HG03064 (cell line): ENCODE data around the gene DNAJB1.
A peak's percentile ranks its signal among the peaks of the same experiment; 100 is the strongest.
"Not testable (repeated sequence)": the region's sequence is repeated elsewhere in the genome, so short reads cannot be mapped to it uniquely, and the experiment has no call there.

Source experiments
- ATAC-seq: cut with Tn5 transposase; IDR thresholded peaks from one replicate; pipeline ENCODE4 v1.9.1; 2021; ENCODE audit warnings: low read depth; ENCODE audit not compliant: unreplicated experiment

The DNAJB1 gene

DNA sequence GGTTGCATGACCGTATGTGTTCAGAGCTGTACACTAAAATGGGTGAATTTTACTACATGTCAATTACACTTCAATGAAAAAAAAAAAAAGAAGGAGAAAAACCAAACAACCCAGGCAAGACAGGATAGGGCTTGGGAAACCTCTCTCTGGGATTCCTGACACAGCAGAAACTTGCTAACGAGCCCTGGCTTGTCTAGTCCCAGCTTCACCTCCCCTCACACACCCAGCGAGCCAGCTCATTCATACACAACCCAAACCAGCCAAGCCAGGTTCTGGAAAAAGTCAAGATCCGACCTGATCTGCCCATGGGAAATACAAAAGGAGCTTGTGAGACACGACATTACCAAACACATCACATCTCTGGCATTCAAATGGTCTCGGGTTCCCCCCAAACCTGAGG is 7.5 kb upstream of the DNAJB1 start:
- no peak for ATAC-seq

DNA sequence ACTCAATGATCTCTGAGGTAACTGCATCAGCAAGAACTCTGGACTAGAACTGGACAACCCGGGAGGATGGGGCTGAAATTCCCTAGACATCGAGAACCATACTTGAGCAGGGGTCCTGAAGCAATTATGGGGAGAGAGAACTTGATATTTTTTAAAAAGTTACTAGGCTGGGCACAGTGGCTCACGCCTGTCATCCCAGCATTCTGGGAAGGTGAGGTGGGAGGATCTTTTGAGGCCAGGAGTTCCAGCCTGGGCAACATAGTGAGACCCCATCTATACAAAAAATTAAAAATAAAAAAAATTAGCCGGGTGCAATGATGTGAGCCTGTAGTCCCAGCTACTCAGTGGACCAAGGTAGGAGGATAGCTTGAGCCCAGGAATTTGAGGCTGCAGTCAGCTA is 2.3 kb upstream of the DNAJB1 start:
- no peak for ATAC-seq

- ATAC-seq = no peak
Measured at GRCh38 chr19:14519860-14520407, 1.7 kb upstream of the DNAJB1 start.

DNA sequence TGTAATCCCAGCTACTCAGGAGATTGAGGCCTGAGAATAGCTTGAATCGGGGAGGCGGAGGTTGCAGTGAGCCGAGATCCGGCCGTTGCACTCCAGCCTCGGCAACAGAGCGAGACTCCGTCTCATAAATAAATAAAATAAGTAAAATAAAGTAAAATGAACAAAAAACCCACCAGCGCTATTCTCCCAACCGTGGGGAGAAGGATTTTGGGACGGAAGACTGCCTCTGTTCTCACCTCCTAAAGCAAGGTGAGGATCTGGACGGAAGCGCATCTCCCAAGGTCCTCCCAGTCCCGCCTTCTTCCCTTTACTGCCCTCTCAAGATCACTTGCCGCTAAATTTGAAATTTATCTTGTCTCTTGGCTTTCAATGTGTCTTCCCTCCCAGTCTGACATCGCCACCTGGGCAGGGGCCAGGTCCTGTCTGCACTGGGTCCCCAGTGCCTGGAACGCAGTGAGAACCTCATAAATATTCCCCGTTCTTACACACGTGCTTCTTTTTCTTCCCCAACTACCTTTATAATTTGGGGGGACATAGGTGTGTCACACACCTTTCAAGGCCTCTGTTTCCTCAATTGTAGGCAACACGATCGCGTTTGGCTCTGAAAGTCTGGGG is 1.2 kb upstream of the DNAJB1 start:
- ATAC-seq = no peak

- ATAC-seq = peak; percentile 2
Measured at GRCh38 chr19:14517446-14517839, 754 bp downstream of the DNAJB1 start.

GRCh38 chr19:14516746-14517438 is 1.3 kb downstream of the DNAJB1 start:
- ATAC-seq = no peak

- no peak for ATAC-seq
Measured at GRCh38 chr19:14516048-14516534, 2.1 kb downstream of the DNAJB1 start.

- no peak for ATAC-seq
Measured at GRCh38 chr19:14515501-14516047, 2.6 kb downstream of the DNAJB1 start.

GRCh38 chr19:14514215-14514863 is 3.9 kb downstream of the DNAJB1 start:
- no peak for ATAC-seq

DNA sequence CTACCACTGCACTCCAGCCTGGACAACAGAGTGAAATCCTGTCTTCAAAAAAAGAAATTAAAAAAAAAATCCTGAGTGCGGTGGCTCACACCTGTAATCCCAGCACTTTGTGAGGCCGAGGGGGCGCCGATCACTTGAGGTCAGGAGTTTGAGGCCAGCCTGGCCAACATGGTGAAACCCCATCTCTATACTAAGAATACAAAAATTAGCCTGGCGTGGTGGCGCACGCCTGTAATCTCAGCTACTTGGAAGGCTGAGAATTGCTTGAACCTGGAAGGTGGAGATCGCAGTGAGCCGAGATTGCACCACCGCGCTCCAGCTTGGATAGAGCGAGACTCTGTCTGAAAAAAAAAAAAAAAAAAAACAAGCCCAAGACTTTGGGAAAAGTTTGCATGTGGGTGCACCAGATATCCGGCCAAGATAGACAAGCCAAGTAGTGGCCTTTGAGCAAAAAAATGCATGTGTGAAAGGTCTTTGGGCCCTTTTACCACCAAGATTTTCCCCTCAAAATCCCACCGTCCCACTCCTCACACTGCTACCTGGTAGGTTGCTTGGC is 5.7 kb downstream of the DNAJB1 start:
- no peak for ATAC-seq

DNA sequence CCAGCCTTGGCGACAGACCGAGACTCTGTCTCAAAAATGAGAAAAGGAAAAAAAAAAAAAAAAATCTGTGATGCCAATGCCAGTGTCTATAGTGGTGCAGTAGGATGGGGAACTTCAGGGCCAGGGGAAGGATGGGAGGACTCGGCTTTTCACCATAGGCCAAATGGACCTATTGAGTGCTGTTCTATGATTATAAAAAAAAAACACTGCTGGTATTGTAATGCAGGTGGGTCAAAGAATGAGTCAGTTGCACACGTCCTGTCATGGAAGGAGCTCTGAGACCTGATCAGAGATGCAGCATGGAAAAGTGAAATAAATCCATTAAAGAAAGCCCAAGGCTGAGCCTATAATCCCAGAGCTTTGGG is 7.0 kb downstream of the DNAJB1 start:
- ATAC-seq = no peak

DNA sequence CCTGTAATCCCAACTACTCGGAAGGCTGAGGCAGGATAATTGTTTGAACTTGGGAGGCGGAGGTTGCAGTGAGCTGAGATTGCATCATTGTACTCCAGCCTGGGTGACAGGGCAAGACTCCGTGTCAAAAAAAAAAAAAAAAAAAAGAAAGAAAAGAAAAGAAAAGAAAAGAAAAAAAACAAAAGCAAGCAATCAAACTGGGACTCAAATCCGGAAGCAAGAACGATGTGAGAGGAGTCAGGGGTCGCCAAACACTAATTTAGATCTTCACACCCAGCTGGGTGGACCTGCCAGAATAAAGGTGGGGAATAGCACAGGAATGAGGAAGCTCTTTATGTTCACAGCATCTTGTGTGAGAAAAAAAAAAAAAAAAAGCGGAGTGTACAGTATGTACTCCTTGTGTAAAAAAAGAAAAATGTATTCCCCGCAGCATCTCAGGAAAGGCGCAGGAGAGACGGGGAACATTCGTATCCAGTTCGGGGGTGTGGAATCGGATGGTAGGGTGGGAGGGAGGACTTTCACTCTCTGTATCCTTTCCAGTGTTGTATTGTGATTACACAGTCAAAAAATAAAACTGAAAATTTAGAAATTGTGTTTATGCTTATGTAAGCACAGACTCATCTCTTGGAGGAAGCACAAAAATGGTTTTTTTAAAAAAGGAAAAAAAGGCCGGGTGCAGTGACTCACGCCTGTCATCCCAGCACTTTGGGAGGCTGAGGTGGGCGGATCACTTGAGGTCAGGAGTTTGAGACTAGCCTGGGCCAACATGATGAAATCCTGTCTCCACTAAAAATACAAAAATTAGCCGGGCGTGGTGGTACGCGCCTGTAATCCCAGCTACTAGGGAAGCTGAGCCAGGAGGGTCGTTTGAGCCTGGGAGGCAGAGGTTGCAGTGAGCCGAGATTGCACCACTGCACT is 7.6 kb downstream of the DNAJB1 start:
- no peak for ATAC-seq

DNA sequence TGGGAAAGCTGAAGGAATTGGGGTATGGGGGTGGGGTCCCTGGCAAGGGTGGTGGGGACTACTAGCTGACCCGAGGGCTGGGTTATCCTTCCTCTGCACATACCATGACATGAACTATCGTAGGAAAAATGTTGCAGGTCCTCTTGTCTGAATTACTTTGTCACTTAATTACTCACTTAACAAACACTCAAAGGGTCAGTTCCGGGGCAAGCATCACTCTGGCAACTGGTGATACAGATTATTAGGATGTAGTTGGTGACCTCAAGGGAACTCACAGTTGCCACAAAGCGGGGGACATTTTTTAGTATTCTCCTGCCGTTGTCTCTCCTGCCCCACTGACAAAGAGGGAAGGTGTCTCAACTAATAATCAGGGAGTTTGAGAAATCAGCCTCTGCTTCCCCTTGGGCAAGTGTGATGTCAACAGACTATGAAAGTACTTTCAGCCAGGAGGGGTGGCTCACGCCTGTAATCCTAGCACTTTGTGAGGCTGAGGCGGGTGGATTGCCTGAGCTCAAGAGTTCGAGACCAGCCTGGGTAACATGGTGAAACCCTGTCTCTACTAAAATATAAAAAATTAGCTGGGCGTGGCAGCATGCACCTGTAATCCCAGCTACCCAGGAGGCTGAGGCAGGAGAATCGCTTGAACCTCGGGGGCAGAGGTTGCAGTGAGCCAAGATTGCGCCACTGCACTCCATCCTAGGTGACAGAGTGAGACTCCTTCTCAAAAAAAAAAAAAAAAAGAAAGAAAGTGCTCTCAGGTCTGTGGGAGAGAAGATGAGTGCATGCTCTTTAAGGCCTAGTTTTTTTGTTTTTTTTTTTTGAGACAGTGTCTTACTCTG is 10.3 kb downstream of the DNAJB1 start:
- ATAC-seq = no peak

DNA sequence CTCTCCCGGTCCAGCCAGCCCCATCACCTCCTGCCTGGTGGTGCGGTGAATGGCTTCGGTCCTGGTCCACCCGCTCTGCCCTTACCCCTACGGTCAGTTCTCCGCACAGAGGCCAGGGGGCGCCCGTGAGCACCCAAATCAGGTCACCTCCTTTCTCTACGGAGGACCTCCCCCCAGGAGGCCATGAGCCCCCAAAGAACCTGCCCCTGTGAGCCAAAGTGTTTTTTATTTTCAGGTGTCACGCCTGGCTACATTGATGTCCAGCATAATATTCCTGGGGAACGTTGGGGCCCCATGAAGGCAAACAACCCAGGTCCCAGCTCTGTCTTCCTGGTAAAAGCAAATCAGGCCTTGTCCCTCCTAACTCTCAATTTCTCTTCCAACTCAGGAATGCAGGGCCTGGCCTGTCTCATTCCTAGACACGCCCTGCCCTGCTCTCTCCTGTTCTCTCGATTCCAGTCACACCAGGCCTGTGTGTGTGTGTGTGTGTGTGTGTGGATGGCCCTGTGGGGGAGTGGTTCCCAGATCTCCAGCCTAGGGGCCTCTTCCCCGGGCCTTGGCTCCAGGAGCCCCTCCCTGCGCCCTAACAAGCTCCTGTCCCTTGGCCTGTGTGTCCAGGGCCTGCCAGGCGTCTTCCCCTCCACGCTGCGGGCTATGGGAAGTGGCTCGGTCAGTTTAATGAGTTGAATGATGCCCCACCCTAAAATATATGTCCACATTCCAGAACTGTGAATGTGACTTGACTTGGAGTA is 12.5 kb downstream of the DNAJB1 start:
- no peak for ATAC-seq

GRCh38 chr19:14504575-14504974 is 13.6 kb downstream of the DNAJB1 start:
- ATAC-seq = not testable (repeated sequence)

DNA sequence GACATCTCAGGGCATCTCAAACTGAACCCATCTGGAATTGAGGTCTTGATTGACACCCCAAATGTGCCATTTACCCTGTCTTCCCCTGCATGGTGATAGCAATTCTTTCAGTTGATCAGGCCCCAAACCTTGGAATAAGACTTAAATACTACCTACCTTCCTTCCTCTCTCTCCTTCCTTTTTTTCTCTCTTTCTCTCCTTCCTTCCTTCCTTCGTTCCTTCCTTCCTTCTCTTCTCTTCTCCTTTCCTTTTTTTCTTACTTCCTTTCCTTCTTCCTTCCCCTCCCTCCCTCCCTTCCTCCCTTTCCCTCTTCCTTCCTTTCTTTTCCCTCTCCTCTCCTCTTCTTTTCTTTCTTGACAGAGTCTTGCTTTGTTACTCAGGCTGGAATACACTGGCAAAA is 14.9 kb downstream of the DNAJB1 start:
- ATAC-seq = no peak

DNA sequence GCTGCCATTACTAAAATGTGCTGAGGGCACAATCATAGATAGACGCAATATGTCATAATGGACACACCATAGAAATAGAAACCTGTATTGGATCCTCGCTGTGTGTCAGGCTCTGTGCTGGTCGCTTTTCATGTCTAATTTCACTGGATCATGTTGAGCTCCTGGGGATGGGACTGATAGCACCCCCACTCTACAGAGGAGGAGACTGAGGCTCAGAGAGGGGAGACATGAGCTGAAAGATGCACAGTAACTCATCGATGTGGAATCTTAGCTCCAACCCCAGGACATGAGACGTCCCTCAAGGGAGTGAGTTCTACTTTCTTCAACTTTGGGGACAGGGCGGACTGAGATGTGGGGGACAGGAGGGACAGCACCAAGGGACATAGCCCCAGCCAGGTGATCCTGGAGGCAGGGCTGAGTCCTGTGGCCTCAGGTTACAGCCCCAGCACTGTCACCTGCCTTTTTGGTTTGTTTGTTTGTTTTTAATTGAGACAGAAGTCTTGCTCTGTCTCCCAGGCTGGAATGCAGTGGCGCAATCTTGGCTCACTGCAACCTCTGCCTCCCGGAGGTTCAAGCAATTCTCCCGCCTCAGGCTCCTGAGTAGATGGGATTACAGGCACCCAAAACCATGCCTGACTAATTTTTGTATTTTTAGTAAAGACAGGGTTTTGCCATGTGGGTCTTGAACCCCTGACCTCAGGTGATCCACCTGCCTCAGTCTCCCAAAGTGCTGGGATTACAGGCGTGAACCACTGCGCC is 15.7 kb downstream of the DNAJB1 start:
- no peak for ATAC-seq
